ENCODE results near the gene CCDC195.

GRCh38 chr2:224668123-224668909, 47.8 kb downstream of the CCDC195 start:
- no peak for TF ChIP-seq CTCF (conservative IDR thresholded peaks at IDR 0.05)
- TF ChIP-seq ZFX (IDR thresholded peaks at IDR 0.05), result no peak

All from C4-2B (cell line).